GM12878 (cell line): ENCODE measurements around the gene CLEC19A. TPM values are rescaled to one million over a fixed set of nuclear protein-coding genes. Genes with fewer than 3 reads are reported as not detected.

Experiments used
- ATAC-seq: fragments of 200-7000 bp; cut with Tn5 transposase; 3 replicates; pipeline ENCODE4 v1.9.1; 2020; ENCODE audit warnings: mild to moderate bottlenecking, moderate library complexity
- BruUV-seq: library from RNA; stranded (reverse); fragments of 400-500 nt; replicated peaks from 2 replicates; lab custom pipeline; 2021; lab: Mats Ljungman, UMichigan
- CTCF ChIA-PET: fragments of 300-600 bp; sonication (Branson Sonifier 250); formaldehyde crosslinking; extraction: SDS; loops from one replicate; lab custom pipeline; 2021; ENCODE audit warnings: inconsistent platforms; lab: Yijun Ruan, JAX
- POLR2A ChIA-PET: fragments of 350-600 bp; formaldehyde crosslinking; extraction: SDS; loops from one replicate; lab custom pipeline; 2021; ENCODE audit warnings: inconsistent platforms; lab: Charles Lee
- RAD21 ChIA-PET: fragments of 300-600 bp; sonication (Branson Sonifier 250); formaldehyde crosslinking; loops from one replicate; lab custom pipeline; 2023; ENCODE audit warnings: antibody characterized with exemption; ENCODE audit not compliant: unreplicated experiment; lab: Charles Lee
- SMC1A ChIA-PET: fragments of 300-600 bp; sonication (Branson Sonifier 250); formaldehyde crosslinking; loops from one replicate; lab custom pipeline; 2023; ENCODE audit not compliant: unreplicated experiment, uncharacterized antibody; lab: Charles Lee
- DNase-seq: peaks from one replicate; pipeline ENCODE4 v3.0.0-alpha.2; 2011; ENCODE audit warnings: low read depth, low spot score
- FAIRE-seq: peaks from 3 replicates; lab custom pipeline; 2011; peaks lifted over from hg19 to GRCh38; lab: Jason Lieb, UNC
- H2AFZ ChIP-seq: 2 replicates; pipeline ENCODE4 v1.6.0; 2011; ENCODE audit warnings: low read depth, low read length, control low read depth; ENCODE audit not compliant: control insufficient read depth
- H3K27ac ChIP-seq: 2 replicates; pipeline ENCODE4 v1.5.1; 2011; ENCODE audit warnings: control low read depth; ENCODE audit not compliant: control insufficient read depth, insufficient read depth
- H3K27me3 ChIP-seq, 2 experiments: replicated peaks in 1 of 2; 2 replicates each; pipeline versions ENCODE4 v1.6.0 to v1.6.1; 2011; ENCODE audit warnings: low read length in 1 of 2; ENCODE audit not compliant: control insufficient read depth in 2 of 2, insufficient read depth in 2 of 2
- H3K36me3 ChIP-seq, 2 experiments: 2 replicates each; pipeline ENCODE4 v1.5.1; 2011; ENCODE audit warnings: low read length in 1 of 2; ENCODE audit not compliant: control insufficient read depth in 2 of 2, insufficient read depth in 2 of 2
- H3K4me1 ChIP-seq: 2 replicates; pipeline ENCODE4 v1.6.1; 2011; ENCODE audit warnings: mild to moderate bottlenecking, low read length, moderate library complexity, mixed read lengths; ENCODE audit not compliant: control insufficient read depth, insufficient read depth
- H3K4me2 ChIP-seq: 2 replicates; pipeline ENCODE4 v1.6.0; 2011; ENCODE audit warnings: control low read depth; ENCODE audit not compliant: control insufficient read depth, insufficient read depth
- H3K4me3 ChIP-seq: fragments of 200-600 bp; sonication (generic); 2 replicates; pipeline ENCODE4 v1.5.1; 2016
- H3K79me2 ChIP-seq: 2 replicates; pipeline ENCODE4 v1.6.0; 2011; ENCODE audit warnings: low read length; ENCODE audit not compliant: control insufficient read depth, insufficient read depth
- H3K9ac ChIP-seq: 2 replicates; pipeline ENCODE4 v1.8.0; 2011; ENCODE audit warnings: low read length, control low read depth, mixed read lengths; ENCODE audit not compliant: control insufficient read depth, insufficient read depth
- H3K9me3 ChIP-seq: replicated peaks from 3 replicates; pipeline ENCODE4 v1.5.1; 2011; ENCODE audit warnings: mild to moderate bottlenecking, low read length; ENCODE audit not compliant: control insufficient read depth, insufficient read depth
- H4K20me1 ChIP-seq: 2 replicates; pipeline ENCODE4 v1.6.0; 2011; ENCODE audit not compliant: control insufficient read depth, insufficient read depth
- MEF2B ChIP-seq: fragments of 450-650 bp; IDR thresholded peaks from 2 replicates; pipeline ENCODE4 v1.6.1; 2018; ENCODE audit warnings: mild to moderate bottlenecking, moderate library complexity; ENCODE audit not compliant: partially characterized antibody, poor library complexity, severe bottlenecking
- POLR2A ChIP-seq: IDR thresholded peaks from 2 replicates; pipeline ENCODE4 v1.6.1; 2011; ENCODE audit warnings: low read depth, mild to moderate bottlenecking, low read length
- POU2F2 ChIP-seq: IDR thresholded peaks from 3 replicates; pipeline ENCODE4 v1.6.1; 2011; ENCODE audit warnings: low read depth, mild to moderate bottlenecking, low read length, borderline replicate concordance
- RAD51 ChIP-seq: fragments of 450-650 bp; IDR thresholded peaks from 2 replicates; pipeline ENCODE4 v1.6.1; 2016; ENCODE audit warnings: moderate library complexity, mild to moderate bottlenecking, inconsistent platforms
- SIN3A ChIP-seq: IDR thresholded peaks from 2 replicates; pipeline ENCODE4 v1.6.1; 2012; ENCODE audit warnings: low read depth, low read length, improper control_type of control experiment
- TCF12 ChIP-seq: IDR thresholded peaks from 2 replicates; pipeline ENCODE4 v1.6.1; 2011; ENCODE audit warnings: low read depth, mild to moderate bottlenecking, low read length
- ZNF207 ChIP-seq: fragments of 450-650 bp; IDR thresholded peaks from 2 replicates; pipeline ENCODE4 v1.6.1; 2014; ENCODE audit warnings: antibody characterized with exemption, mild to moderate bottlenecking, borderline replicate concordance
- WGBS: methylation state at CpG from one replicate; pipeline ENCODE4 v1.1.6; 2016; ENCODE audit warnings: low lambda C conversion rate; ENCODE audit not compliant: insufficient replicate concordance, insufficient coverage; ENCODE audit errors: missing lambda C conversion rate; 5-methylcytosine and 5-hydroxymethylcytosine counted together
- in situ Hi-C: fragments of 300-500 bp; cut with MboI; formaldehyde crosslinking; loops from 9 replicates; pipeline ENCODE4 v1.14.3; 2018; ENCODE audit warnings: mixed read lengths
- intact Hi-C: fragments of 100-400 bp; cut with micrococcal nuclease; formaldehyde crosslinking; loops from one replicate; pipeline ENCODE4 v1.14.2; 2022; ENCODE audit not compliant: unreplicated experiment
- polyA plus RNA-seq, 11 experiments: library from polyadenylated mRNA; depleted of rRNA in 4 of 11; unstranded in 6 of 11; stranded (reverse) in 5 of 11; fragments of >200 nt; fragmentation: Nextera tagmentation in 4 of 11; fragmentation: Illumina TruSeq in 1 of 11; extraction: Ambion mirVana in 4 of 11; extraction: Trizol in 1 of 11; gene quantifications; 1 replicate in 1 of 11; 2 replicates in 10 of 11; pipeline versions ENCODE4 v1.2.1 to v1.2.3, GENCODE V29; 2011 to 2016; ENCODE audit warnings: inconsistent platforms in 2 of 11, missing spikeins in 2 of 11, low read depth in 1 of 11
- total RNA-seq, 4 experiments: library from RNA; depleted of rRNA in 3 of 4; stranded (reverse); fragments of >200 nt in 3 of 4; fragmentation: Illumina TruSeq in 1 of 4; extraction: Trizol in 1 of 4; gene quantifications; 2 replicates each; pipeline versions ENCODE4 v1.2.1 to v1.2.3, GENCODE V29; 2013 to 2021
- TF ChIP-seq, protein P1 (sequence below): IDR thresholded peaks from 2 replicates; pipeline ENCODE4 v1.6.1; 2012; ENCODE audit warnings: mild to moderate bottlenecking, low read depth, low read length
- TF ChIP-seq, protein P2 (sequence below): fragments of 450-650 bp; IDR thresholded peaks from 2 replicates; pipeline ENCODE4 v1.6.1; 2016; ENCODE audit warnings: mild to moderate bottlenecking
- TF ChIP-seq, protein P3 (sequence below): fragments of 450-650 bp; IDR thresholded peaks from 2 replicates; pipeline ENCODE4 v1.6.1; 2018; ENCODE audit warnings: mild to moderate bottlenecking, low read depth, moderate library complexity; ENCODE audit not compliant: partially characterized antibody

Gene CLEC19A
- total and polyA plus RNA-seq, 10 of the 15 experiments (the other 5 are each of a cell fraction or from before 2014, with no cell fraction given), result 0.03 TPM; not detected in 8

DNA sequence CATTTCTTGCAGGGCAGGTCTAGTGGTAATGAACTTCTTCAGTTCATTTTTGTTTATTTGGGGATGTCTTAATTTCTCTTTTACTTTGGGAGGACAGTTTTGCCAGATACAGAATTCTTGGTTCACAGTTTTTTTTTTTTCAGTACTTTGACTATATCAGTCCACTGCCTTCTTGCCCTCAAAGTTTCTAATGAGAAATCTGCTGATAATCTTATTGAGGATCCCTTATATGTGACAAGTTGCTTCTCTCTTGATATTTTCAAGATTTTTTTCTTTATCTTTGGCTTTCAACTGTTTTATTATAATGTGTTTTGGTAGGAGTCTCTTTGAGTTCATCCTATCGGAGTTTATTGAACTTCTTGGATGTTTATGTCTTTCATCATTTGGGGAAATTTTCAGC is 42.8 kb downstream of the CLEC19A start:
- Histone ChIP-seq H3K36me3 (no peaks in the 10 kb centered on the region), H3K27me3 (no peaks in the 10 kb centered on the region), H3K4me1 (no peaks in the 10 kb centered on the region), H4K20me1 (no peaks in the 10 kb centered on the region), H3K9me3 (no peaks in the 10 kb centered on the region)
- POLR2A ChIA-PET, result interaction anchor here (0.7 kb wide), 2 partner anchors 12 to 54 kb away, joined by 3 read pairs; no protein-coding TSS in a partner anchor
- intact Hi-C loops (no loop called here), in situ Hi-C loops (no loop called here)
- no peak for DNase-seq
- TF ChIP-seq MEF2B (no peak), RAD51 (no peak), TCF12 (no peak), ZNF207 (no peak), POLR2A (no peak), POU2F2 (no peak), SIN3A (no peak)
- TF ChIP-seq, protein P1, sequence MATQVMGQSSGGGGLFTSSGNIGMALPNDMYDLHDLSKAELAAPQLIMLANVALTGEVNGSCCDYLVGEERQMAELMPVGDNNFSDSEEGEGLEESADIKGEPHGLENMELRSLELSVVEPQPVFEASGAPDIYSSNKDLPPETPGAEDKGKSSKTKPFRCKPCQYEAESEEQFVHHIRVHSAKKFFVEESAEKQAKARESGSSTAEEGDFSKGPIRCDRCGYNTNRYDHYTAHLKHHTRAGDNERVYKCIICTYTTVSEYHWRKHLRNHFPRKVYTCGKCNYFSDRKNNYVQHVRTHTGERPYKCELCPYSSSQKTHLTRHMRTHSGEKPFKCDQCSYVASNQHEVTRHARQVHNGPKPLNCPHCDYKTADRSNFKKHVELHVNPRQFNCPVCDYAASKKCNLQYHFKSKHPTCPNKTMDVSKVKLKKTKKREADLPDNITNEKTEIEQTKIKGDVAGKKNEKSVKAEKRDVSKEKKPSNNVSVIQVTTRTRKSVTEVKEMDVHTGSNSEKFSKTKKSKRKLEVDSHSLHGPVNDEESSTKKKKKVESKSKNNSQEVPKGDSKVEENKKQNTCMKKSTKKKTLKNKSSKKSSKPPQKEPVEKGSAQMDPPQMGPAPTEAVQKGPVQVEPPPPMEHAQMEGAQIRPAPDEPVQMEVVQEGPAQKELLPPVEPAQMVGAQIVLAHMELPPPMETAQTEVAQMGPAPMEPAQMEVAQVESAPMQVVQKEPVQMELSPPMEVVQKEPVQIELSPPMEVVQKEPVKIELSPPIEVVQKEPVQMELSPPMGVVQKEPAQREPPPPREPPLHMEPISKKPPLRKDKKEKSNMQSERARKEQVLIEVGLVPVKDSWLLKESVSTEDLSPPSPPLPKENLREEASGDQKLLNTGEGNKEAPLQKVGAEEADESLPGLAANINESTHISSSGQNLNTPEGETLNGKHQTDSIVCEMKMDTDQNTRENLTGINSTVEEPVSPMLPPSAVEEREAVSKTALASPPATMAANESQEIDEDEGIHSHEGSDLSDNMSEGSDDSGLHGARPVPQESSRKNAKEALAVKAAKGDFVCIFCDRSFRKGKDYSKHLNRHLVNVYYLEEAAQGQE, result no peak
- TF ChIP-seq, protein P2, sequence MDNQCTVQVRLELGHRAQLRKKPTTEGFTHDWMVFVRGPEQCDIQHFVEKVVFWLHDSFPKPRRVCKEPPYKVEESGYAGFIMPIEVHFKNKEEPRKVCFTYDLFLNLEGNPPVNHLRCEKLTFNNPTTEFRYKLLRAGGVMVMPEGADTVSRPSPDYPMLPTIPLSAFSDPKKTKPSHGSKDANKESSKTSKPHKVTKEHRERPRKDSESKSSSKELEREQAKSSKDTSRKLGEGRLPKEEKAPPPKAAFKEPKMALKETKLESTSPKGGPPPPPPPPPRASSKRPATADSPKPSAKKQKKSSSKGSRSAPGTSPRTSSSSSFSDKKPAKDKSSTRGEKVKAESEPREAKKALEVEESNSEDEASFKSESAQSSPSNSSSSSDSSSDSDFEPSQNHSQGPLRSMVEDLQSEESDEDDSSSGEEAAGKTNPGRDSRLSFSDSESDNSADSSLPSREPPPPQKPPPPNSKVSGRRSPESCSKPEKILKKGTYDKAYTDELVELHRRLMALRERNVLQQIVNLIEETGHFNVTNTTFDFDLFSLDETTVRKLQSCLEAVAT, result no peak
- TF ChIP-seq, protein P3, sequence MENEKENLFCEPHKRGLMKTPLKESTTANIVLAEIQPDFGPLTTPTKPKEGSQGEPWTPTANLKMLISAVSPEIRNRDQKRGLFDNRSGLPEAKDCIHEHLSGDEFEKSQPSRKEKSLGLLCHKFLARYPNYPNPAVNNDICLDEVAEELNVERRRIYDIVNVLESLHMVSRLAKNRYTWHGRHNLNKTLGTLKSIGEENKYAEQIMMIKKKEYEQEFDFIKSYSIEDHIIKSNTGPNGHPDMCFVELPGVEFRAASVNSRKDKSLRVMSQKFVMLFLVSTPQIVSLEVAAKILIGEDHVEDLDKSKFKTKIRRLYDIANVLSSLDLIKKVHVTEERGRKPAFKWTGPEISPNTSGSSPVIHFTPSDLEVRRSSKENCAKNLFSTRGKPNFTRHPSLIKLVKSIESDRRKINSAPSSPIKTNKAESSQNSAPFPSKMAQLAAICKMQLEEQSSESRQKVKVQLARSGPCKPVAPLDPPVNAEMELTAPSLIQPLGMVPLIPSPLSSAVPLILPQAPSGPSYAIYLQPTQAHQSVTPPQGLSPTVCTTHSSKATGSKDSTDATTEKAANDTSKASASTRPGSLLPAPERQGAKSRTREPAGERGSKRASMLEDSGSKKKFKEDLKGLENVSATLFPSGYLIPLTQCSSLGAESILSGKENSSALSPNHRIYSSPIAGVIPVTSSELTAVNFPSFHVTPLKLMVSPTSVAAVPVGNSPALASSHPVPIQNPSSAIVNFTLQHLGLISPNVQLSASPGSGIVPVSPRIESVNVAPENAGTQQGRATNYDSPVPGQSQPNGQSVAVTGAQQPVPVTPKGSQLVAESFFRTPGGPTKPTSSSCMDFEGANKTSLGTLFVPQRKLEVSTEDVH, result no peak
- TF ChIP-seq, all 136 proteins: peak for 0
- Histone ChIP-seq H3K9ac (no peak overlapping the region), H2AFZ (no peak overlapping the region), H3K4me2 (no peak overlapping the region), H3K79me2 (no peaks in the 10 kb centered on the region), H3K27ac (no peak overlapping the region), H3K4me3 (no peak overlapping the region)
- RAD21 ChIA-PET, result interaction anchor here (0.7 kb wide), 1 partner anchor 123 kb away, joined by 4 read pairs; no protein-coding TSS in a partner anchor
- CTCF ChIA-PET, result no interaction called here
- FAIRE-seq, result no peak
- ATAC-seq, result no peak
- no TSS peak for BruUV-seq
- 95% methylated on average over 1 of the region's 1 CpG for WGBS
- SMC1A ChIA-PET, result no interaction called here
